HG02943 (cell line): ENCODE measurements around the gene GJD4.

Source experiments
- ATAC-seq: cut with Tn5 transposase; IDR thresholded peaks from one replicate; pipeline ENCODE4 v1.9.1; 2021; ENCODE audit warnings: mild to moderate bottlenecking, low read depth, moderate library complexity; ENCODE audit not compliant: unreplicated experiment

Gene GJD4

GRCh38 chr10:35613107-35613440, 7.9 kb downstream of the GJD4 start:
- no peak for ATAC-seq

DNA sequence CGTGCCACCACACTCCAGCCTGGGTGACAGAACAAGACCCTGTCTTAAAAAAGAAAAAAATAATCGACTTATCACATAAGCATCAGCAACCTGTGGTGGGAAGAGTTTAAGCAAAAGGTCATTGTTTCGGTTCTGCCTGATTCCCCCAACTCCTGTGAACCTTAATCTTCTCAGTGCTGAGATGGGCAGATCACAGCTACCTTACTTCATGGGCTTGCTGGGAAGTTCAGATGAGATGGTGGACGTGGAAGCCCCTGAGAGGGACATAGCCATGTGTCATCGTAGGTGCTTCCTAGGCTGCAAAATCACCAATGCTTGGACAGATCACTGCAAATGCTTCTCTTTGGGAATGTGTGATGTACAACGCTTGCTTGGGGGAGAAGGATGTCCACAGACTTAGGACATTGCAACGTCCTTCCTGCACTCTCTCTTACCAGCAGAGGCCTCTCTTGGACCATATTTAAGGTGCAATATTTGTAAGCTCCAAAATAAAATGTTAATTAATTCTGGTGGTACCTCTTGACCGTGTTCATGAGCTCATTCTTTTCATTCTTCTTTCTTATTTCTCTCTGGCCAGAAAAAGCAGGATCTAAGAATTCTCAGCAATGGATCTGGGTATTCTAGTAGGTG, 8.6 kb downstream of the GJD4 start:
- no peak for ATAC-seq

DNA sequence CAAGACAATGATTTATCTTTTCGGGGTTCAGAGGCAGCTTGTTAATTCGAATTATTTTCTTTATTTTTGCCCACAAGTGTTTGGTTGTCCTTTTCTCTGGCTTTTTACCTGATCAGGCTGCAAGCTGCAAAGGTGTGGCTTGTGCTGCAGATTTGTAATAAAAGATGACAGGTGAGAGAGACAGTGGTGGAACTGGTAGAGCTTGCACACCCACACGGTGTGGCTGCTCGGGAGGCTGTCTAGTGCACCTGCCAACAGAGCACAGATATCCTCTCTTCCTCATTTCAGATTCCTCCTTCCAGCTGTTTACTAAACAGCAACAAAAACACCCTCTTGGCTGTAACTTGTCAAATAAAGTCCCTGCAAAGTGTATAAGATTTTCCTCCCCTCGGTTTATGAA, 9.2 kb downstream of the GJD4 start:
- no peak for ATAC-seq

DNA sequence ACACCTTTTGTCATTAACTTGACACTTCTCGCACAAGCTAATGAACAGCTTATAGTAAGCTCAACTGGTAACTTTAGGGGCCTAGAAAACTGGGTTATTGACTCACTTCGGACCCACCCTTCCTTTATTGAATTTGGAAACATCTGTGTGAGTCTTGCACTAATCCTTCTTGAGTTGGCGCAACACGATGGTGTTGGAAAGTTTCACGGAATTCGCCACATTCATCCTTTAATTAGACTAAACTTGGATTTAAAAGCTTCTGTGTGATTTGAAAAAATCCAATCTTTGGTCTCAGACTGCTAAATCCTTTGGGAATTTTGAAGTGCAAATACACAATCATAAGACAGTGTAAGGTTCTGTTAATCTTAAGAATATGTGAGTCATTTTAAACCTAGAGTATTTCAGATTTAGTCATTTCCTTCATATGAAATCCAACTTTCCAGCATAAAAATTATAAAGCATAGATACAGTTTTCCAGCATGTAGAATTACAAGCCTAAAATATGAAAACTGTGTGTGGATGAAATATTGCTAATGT, 21.9 kb downstream of the GJD4 start:
- no peak for ATAC-seq

DNA sequence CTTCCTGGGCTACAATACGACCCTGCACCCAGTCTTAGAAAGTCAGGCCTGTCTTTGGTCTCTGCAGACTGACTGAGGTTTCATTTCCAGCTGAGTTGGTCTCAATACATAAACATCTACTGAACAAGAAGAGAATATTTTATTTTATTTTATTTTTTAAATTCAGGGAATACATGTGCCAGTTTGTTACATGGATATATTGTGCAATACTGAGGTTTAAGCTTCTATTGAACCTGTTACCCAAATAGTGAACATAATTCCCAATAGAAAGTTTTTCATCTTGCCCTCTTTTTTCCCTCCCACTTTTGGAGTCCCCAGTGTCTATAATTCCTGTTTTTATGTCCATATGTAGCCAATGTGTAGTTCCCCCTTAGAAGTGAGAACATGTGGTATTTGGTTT, 26.3 kb downstream of the GJD4 start:
- ATAC-seq, result no peak

DNA sequence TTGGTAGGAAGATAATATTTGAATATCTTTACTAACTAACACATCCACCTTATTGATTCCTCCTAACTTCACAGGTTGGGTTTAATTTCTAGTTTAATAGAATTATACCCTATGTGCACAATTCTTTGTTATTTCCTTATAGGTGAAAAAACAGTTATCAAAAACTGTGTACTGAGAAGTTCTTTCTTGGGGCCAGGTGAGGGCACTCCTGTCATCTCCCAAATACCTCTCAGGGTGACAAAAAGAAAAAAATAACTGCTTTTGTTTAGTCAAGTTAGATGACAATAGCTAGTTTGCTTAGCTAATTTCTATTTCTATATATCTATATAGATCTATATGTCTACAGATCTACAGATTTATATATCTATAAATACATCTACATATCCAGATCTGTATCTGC, 26.9 kb downstream of the GJD4 start:
- ATAC-seq, result no peak

DNA sequence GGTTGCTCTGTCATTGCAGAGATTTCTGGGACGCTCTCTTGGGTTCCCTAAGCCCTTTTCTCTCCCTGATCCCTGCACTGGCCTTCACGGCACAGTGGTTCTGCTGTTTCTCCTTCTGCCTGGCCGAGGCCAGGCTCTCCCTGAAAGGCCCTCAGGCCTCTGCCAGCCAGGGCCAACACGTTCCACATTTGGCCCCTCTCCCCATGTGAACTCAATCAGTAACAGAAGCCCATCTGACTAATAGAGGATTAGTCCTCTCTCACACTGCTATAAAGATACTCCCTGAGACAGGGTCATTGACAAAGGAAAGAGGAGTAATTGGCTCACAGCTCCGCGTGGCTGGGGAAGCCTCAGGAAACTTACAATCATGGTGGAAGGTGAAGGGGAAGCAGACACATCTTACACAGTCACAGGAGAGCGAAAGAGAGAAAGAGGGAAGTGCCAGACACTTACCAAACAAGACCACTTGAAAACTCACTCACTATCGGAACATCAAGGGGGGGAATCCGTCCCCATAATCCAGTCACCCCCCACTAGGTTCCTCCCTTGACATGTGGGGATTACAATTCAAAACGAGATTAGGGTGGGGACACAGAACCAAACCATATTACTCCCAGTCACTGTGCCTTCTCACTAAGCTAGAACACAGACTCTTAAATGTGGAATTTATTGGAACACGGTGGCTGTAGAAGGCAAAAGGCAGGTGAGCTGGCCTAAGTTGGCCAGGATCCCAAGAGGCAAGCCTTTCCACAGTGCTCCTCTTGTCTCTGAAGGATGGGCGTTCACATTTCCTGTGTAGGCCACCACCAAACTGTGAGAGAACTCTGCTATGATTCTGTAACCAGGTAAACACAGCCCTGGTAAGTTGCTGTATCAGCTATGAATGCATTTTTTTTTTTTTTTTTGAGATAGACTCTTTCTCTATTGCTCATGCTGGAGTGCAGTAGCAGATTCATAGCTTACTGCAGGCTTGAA, 28.2 kb downstream of the GJD4 start:
- no peak for ATAC-seq

- peak; percentile 81 for ATAC-seq
Observed at GRCh38 chr10:35635576-35635975, 30.4 kb downstream of the GJD4 start.

- no peak for ATAC-seq
Observed at GRCh38 chr10:35636956-35637355, 31.8 kb downstream of the GJD4 start.

GRCh38 chr10:35637462-35637861, 32.3 kb downstream of the GJD4 start:
- no peak for ATAC-seq

DNA sequence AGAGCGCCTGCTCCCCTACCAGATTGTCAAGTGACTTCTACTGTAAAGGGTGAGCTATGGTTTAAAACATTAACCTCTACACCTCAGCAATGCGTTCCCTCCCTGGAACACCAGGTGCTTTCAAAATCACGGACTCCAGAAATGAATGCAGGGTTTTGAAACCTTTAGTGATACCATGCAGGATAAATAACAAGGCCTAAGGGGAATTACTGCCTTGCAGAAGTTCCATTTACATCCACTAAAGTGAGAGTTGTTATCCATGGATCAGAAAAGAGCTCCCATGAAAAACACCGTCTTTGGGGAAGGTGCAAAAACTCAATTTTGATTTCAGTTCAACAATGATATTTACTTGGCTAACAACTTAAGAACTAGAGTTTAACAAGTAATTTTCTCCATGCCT, 33.0 kb downstream of the GJD4 start:
- ATAC-seq, result no peak

DNA sequence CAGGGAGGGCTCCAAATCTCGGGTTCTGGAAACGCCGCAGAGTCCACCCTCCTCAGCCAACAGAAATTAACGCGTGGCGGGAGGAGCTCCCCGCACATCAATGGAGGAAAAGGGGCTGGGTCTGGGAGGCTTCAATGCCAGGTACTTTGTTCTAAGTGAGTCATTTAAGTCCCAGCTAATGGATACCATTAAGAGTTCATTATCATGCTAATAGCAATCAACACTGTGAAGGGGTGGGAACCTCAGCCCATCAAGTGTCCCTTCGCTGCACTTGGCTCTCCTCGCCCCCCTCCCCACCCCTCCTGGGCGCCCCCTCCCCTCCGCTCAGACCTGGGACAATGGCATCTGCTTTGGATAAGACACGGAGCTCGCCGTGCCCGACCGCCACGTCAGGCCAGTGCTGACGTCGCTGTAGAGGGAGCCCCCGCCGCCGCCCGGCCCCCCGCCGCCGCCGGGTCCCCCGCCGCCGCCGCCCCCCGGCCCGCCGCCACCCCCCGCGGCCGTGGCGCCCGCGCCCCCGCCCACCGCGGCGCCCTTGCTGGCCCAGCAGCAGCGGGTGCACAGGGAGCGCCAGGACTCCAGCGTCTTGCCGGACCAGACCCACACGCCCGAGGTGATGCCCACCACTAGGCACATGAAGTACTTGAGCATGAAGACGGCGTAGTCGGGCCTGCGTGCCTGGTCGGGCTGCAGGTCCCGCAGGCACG, 34.0 kb downstream of the GJD4 start:
- no peak for ATAC-seq

DNA sequence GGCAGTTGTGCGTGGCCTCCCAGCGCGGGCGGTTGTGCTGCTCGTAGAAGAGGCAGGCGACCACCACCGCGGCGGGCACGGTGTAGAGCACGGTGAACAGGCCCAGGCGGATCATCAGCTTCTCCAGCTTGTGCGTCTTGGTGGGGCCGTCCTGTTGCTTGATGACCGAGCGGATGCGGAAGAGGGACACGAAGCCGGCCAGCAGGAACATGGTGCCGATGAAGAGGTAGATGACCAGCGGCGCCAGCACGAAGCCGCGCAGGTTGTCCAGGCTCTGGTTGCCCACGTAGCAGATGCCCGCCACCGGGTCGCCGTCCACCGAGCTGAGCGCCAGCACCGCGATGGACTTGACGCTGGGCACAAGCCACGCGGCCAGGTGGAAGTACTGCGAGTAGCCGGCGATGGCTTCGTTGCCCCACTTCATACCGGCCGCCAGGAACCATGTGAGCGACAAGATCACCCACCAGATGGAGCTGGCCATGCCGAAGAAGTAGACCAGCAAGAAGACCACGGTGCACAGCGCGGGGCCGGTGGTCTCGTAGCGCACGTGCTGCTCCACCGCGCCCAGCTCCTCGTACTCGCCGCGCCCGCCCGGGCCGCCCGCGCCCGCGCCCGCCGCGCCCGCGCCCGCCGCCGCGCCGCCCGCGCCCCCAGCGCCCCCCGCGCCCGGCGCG, 34.7 kb downstream of the GJD4 start:
- no peak for ATAC-seq

GRCh38 chr10:35640474-35640873, 35.3 kb downstream of the GJD4 start:
- peak; percentile 21 for ATAC-seq

GRCh38 chr10:35640951-35641675, 36.0 kb downstream of the GJD4 start:
- peak; percentile 42 for ATAC-seq

DNA sequence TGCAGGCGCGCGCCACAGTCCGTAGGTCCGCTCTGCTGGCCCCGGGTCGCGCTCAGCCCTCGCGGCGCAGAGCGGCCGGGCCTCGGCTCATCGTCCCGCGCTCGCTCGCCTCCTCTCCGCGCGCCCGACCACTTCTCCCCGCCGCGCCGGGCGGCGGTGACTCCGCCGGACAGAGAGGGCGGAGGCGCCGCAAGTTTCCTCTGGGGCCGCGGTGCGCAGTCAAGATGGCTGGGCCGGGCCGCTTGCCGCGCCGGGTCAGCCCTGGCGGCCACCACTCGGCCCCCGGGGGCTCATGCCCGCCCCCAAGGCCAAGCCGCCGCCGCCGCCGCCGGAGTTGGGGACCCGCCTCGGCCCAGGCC, 36.5 kb downstream of the GJD4 start:
- ATAC-seq, result peak; percentile 30

DNA sequence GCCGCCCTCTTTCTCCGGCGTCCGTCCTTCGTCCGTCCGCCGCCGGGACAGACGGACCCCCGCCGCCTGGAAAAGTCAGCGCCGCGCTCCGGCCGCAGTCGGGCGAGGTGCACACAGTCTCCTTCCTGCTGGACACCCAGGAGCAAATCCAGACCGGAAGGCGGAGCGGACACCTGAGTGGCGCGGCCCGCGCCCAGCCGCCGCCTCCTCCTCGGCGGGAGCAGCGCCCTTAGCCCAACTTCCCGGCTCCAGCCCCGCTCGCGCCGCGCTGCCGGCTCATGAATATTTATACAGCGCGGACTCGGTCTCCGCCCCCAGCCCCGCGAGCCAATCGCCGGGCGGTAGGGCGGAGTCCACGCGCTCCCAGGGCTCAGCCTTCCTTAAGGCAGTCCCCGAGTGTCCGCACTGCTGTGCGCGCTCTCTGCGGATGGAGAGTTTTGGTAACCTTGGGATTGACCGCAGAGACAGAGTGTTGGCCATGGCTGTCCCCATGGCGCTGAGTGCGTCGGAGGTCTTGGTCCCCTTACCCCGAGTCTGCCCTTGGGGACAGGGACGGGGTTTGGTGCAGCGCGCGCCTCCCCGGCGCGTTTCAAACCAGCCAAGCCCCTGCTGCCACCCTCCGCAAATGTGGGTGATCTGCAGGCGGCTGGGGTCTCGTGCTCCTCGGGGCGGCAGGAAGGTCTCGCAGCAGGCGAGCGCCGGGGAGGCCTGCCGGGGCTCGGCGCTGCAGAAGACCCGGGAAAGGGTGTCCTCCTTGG, 37.1 kb downstream of the GJD4 start, which contains the start of gene FZD8:
Gene FZD8, minus strand, starts transcription at position 262 of the 758 bp plus-strand sequence. CDS start 867 bp downstream, outside the sequence.
- ATAC-seq, result peak; percentile 89

GRCh38 chr10:35642793-35643114, 37.6 kb downstream of the GJD4 start:
- ATAC-seq, result no peak
